NK-92 (cell line): Measurements from ENCODE around the gene DCTN4.
A peak's percentile ranks its signal among the peaks of the same experiment; 100 is the strongest.
"Not testable (repeated sequence)": the region's sequence is repeated elsewhere in the genome, so short reads cannot be mapped to it uniquely, and the experiment has no call there.

Source experiments
- DNase-seq: peaks from one replicate; lab custom pipeline; 2025; ENCODE audit not compliant: unreplicated experiment; lab: John Stamatoyannopoulos, UW

The DCTN4 gene

DNA sequence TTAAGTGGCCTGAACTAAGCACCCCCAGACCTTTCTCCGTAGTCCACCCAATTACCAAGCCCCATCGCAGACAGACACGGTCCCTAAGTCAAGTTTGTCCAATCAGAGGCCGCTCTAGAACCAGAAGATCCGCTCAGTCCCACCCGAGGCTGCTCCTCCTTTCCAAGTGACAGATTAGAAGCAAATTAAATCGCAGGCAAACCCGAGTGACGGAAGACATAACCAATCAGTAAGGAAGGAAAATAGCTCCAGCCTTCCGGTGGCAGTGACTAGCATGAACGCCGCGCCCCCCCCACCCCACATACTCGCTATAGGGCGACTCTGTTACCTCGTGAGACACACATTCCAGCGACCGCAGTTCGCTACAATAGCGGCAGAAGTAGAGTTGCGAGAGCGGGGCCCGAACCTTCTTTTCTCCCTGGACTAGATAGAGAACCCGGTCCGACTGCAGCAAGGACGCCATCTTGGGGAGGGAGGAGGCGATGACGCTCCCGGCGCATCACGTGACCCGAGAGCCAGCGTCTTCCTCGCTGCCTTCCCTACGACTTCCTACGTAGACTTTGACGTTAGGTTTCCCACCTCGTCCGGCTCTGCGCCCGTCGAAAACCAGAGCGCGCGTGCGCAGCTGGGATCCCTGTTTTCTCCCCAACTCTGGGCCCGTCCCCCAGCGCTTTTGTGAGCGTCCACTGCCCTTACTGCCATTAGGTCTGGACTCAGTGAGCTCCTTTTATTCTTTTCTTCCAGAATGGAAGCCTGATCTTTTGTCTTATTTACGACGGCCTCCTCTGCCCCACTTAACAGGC lies at the start of gene DCTN4:
Gene DCTN4 (minus strand): TSS at position 487 of the 803 bp plus-strand sequence. CDS start 24 bp downstream, at position 463.
- DNase-seq, result peak; percentile 72

GRCh38 chr5:150804388-150804787 lies 45.6 kb upstream of the DCTN4 start:
- DNase-seq, result no peak

DNA sequence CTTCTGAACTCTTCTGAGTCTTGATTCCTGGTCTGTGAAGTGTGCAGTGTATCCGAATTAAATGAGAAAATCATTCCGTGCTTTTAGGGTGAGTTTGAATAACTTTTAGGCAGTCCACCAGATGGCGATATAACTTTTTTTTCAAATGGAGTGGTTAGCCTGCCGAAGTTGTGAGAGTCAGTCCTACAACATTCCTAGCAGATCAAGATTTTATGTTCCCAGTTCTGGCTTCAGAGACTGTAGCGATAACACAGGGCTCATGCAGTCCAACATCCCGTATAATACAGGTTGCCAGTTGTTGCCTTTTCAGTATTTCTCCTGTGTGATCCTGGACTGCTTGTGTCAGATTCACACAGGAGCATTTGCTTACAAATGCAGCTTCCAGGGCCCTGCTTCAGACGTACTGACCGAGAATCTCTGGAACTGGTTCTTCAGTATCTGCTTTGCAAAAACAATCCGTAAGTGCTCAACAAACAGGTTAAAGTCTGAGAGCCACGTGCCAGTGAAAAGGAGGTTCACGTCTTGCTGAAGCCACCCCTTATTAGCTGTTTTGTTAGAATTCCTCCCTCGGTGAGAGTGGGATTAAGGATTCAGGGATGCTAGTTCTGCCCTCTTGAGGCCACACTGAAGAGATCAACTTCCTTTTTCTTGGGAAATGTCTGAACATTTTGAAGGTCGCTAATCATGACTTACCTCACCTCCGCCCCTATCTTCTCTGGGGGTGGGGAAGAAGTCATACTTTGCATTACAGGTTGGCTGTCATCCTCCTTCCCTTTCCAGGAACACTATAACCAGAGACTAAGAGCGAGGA lies 42.5 kb upstream of the DCTN4 start:
- no peak for DNase-seq

DNA sequence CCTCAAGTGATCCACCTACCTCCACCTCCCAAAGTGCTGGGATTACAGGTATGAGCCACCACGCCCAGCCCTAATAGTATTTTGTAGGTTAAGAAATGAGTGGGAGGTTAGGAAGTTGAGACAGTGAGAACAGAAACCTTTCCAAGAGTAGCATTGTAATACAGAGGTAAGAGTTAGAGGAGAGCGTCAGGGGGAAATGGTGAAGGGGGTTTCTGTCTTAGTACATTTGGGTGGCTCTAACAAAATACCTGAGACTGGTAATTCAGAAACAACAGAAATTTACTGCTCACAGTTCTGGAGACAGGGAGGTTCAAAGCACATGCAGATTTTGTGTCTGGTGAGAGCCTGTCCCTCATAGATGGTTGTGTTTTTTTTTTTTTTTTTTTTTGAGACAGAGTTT lies 38.6 kb upstream of the DCTN4 start:
- no peak for DNase-seq

- DNase-seq, result no peak
These were observed 36.1 kb upstream of the DCTN4 start for GRCh38 chr5:150794927-150795326.

DNA sequence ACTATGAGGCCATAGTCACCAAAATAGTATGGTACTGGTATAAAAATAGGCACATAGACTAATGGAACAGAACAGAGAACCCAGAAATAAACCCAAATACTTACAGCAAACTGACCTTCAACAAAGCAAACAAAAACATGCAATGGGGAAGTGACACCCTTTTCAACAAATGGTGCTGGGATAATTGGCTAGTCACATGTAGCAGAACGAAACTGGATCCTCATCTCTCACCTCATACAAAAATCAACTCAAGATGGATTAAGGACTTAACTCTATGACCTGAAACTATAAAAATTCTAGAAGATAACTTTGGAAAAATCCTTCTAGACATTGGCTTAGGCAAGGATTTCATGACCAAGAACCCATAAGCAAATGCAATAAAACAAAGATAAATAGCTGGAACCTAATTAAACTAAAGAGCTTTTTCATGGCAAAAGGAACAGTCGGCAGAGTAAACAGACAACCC lies 34.6 kb upstream of the DCTN4 start:
- DNase-seq, result not testable (repeated sequence)

DNA sequence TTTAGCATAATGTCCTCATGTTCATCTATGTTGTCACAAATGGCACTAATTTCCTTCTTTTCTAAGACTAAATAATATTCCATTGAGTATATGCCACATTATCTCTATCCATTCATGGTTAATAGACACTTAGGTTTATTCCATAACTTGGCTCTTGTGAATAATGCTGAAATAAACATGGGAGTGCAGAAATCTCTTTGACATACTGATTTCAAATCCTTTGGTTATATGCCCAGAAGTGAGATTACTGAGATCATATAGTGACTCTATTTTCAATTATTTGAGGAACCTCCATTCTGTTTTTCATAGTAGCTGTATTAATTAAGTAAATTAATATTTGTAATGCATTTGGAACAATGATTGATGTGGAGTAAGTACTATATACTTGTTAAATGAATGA lies 32.7 kb upstream of the DCTN4 start:
- no peak for DNase-seq

DNA sequence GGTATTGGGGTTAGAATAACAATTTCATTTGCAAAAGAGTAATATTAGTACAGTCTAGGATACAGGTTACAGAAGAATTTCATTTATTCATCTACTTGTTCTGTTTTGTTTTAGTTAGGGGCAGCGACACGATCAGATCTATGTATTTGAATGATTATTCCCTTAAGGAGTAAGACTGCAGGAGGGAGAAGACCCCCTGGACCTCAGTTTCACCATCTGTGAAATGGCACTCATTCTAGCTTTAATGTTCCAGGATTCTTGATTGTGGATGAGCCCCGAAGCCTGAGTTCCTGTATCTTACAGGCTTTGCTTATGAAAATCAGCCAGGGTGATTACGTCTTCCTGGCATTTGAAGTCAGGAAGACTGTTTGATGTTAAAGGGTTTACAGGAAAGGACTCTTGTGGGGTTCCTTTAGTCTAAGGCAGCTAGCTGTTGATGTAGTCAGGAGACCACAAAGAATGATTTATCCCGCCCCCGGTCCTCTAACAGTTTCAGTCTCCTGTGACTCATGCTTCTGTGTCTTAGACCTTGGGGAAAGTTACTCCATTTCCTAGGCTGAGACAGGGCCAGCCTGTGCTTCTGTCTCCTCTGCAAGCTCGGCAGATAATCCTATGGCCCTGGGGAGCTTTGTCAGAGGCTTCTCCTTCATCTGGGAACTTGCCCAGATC lies 31.3 kb upstream of the DCTN4 start:
- peak; percentile 15 for DNase-seq

DNA sequence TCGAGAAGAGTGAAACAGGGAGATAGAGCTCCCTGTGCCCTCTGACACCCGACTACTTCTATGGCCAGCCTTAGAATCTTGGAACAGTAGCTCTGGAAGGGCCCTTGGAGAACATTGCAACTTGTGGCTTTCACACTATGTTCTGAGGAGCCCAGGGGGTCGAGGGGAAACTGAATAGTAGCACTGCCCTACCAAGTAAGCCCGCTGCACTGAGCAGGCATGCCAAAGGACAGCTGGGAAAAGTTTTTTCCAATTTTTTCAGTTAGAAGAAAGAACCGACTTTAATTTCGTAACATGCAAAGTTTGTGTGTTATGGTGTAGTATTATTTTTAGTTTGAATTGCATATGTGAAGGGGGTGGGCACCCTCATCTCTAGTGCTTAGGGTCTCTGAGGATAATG lies 30.6 kb upstream of the DCTN4 start:
- no peak for DNase-seq

GRCh38 chr5:150788977-150789376 lies 30.2 kb upstream of the DCTN4 start:
- no peak for DNase-seq

GRCh38 chr5:150787656-150788055 lies 28.8 kb upstream of the DCTN4 start:
- no peak for DNase-seq

DNA sequence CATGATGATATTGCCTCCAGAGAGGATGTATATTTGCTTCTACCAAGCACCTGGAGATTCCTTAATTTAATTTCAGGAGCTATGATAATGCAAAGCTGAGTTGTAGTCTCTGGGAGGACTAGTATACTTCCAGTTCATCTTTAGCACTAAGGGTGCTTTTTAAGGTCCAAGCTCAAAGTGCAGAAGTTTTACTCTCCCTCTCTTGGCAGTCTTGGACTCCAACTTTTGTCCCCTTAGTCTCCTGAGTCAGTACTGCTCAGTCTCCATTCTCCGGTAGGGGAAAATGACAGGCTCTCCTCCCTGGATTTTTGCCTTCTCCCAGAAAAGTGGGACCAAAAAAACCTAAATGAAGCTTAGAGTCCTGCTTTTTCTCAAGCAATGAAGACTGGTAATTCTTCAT lies 28.1 kb upstream of the DCTN4 start:
- no peak for DNase-seq

GRCh38 chr5:150785950-150786349 lies 27.1 kb upstream of the DCTN4 start:
- DNase-seq, result no peak

- DNase-seq, result no peak
These were observed 24.7 kb upstream of the DCTN4 start for GRCh38 chr5:150783422-150783928.

DNA sequence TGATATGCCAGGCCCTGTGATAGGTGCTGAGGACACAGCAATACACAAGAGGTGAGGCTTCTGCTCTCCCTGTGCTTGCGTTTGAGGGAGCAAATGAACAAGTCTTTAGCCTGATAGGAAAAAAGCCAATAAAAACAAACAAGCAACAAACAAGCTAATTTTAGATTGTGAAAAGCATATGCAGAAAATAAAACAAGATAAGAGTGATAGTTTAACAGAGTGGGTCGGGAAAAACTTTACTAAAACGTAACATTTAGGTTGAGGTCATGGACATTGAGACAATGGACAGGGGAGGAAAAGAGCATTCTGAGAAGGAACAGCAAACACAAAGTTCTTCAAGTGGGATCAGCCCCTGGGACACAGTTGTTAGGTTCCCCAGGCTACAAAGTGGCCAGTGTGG lies 24.0 kb upstream of the DCTN4 start:
- DNase-seq, result no peak

- DNase-seq, result no peak
These were observed 23.1 kb upstream of the DCTN4 start for GRCh38 chr5:150781706-150782614.

DNA sequence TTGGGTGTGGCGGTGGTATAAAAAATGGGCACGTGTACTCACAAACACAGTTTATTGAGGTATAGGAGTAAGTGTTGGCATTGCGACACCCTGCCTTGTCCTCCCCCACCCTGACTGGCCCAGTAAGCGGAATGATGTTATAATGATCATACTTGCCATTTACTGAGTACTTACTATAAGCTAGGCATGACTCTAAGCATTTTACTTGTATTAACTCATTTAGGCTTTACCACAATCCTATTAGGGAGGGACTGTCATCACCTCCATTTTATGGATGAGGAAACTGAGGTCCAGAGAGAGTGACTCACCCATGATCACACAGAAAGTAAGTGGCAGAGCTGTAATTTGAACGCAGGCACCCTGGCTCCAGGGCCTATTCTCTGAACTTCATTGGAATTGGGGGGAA lies 22.0 kb upstream of the DCTN4 start:
- DNase-seq, result no peak

DNA sequence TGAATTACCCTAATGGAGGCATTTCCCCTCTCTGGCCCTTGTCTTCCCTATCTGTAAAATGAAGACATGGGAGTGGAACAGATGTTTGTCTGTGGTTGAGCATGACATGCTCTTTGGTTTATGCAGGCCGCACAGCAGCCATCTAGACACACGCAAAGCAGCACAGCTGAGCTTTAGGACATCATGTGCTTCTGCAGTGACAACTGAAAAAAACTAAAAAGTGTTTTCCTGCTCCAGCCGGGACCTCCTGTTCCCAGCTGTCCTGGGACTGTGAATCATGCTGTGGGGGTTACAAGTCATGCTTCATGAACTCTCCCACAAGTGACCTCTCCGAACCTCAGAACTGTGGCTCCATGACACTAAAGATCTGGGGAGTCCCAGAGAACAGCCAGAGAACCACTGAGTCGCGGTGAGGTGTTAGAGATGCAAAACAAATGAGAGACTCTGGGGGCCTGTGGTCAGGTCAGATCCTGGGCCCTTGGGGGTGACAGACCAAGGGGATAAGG lies 21.4 kb upstream of the DCTN4 start:
- no peak for DNase-seq

DNA sequence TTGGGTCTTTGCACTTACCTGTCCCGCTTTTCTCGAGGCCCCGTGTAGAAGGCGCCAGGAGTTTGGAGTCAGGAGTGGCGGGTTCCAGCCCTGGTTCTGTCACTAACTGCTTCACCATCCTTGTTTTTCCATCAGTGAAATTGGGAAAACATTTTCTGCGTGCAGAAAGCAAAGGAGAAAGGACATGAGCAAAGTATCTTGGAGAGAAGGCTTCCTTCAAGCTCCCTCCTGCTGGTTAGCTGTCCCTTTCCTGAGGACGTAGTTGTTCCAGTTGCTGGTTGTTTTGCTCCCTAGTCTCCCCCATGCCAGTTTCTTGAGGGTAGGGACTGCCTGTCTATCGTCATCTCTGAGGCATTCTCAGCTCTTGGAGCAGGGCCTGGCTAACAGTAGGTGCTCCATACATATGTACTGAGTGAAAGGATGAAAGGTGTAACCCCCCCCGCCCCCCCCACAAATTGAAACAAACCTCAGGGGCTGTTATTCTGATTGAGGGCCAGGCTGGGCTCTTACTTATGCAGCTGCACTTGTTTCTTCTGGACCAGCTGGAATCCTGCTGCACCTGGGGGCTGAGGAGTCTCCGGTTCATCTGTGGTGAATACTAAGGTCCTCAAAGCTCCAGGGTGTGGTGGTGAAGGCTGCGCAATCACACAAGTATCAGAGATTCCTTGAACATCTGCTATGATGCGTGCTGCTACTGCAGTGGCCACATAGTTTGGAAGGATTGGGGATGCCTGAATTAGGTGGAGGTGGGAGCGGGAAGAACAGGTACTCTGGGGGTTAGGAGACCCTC lies 20.8 kb upstream of the DCTN4 start:
- DNase-seq, result no peak
